C4-2B (cell line): ENCODE results near the gene MAPK8IP2.
"Not testable (repeated sequence)": the region's sequence is repeated elsewhere in the genome, so short reads cannot be mapped to it uniquely, and the experiment has no call there.

Experiments used
- CTCF ChIP-seq: fragments of 450-650 bp; conservative IDR thresholded peaks from 2 replicates; pipeline ENCODE4 v1.5.1; 2017; ENCODE audit warnings: mild to moderate bottlenecking
- ZFX ChIP-seq: fragments of 450-650 bp; IDR thresholded peaks from 2 replicates; pipeline ENCODE4 v1.6.1; 2017

- TF ChIP-seq CTCF, ZFX: not testable (repeated sequence)
Observed at GRCh38 chr22:50643821-50644101, 43.2 kb downstream of the MAPK8IP2 start.
